GM19397 (cell line): ENCODE measurements around the gene EEF2KMT.
A peak's percentile ranks its signal among the peaks of the same experiment; 100 is the strongest.
"Not testable (repeated sequence)": the region's sequence is repeated elsewhere in the genome, so short reads cannot be mapped to it uniquely, and the experiment has no call there.

ENCODE experiments used
- ATAC-seq: cut with Tn5 transposase; IDR thresholded peaks from one replicate; pipeline ENCODE4 v1.9.1; 2021; ENCODE audit warnings: mild to moderate bottlenecking, moderate library complexity; ENCODE audit not compliant: unreplicated experiment

Gene EEF2KMT

GRCh38 chr16:5097470-5098220 lies at the start of gene EEF2KMT:
Gene EEF2KMT, minus strand, starts transcription at chr16:5097795. Its CDS starts 56 bp downstream, at chr16:5097739.
- ATAC-seq, result peak; percentile 98

GRCh38 chr16:5144621-5144956 lies 47.0 kb upstream of the EEF2KMT start:
- ATAC-seq, result not testable (repeated sequence)

- ATAC-seq, result no peak
Measured at GRCh38 chr16:5143761-5144620, 46.4 kb upstream of the EEF2KMT start.

- not testable (repeated sequence) for ATAC-seq
Measured at GRCh38 chr16:5140151-5140550, 42.6 kb upstream of the EEF2KMT start.

- ATAC-seq, result not testable (repeated sequence)
Measured at GRCh38 chr16:5134739-5135452, 37.3 kb upstream of the EEF2KMT start.

- ATAC-seq, result not testable (repeated sequence)
Measured at GRCh38 chr16:5132915-5133600, 35.5 kb upstream of the EEF2KMT start.

- ATAC-seq, result not testable (repeated sequence)
Measured at GRCh38 chr16:5131467-5132004, 33.9 kb upstream of the EEF2KMT start.

GRCh38 chr16:5117300-5118087 lies 19.9 kb upstream of the EEF2KMT start:
- ATAC-seq, result not testable (repeated sequence)

GRCh38 chr16:5116780-5117295 lies 19.2 kb upstream of the EEF2KMT start:
- ATAC-seq, result not testable (repeated sequence)

GRCh38 chr16:5110933-5111332 lies 13.3 kb upstream of the EEF2KMT start:
- not testable (repeated sequence) for ATAC-seq

- no peak for ATAC-seq
Measured at GRCh38 chr16:5108505-5109158, 11.0 kb upstream of the EEF2KMT start.

GRCh38 chr16:5105039-5105438 lies 7.4 kb upstream of the EEF2KMT start:
- ATAC-seq, result not testable (repeated sequence)

- ATAC-seq, result not testable (repeated sequence)
Measured at GRCh38 chr16:5103296-5104032, 5.9 kb upstream of the EEF2KMT start.

GRCh38 chr16:5099174-5099573 lies 1.6 kb upstream of the EEF2KMT start:
- ATAC-seq, result not testable (repeated sequence)

- ATAC-seq, result peak; percentile 70
Measured at GRCh38 chr16:5098221-5099159, 895 bp upstream of the EEF2KMT start.

- ATAC-seq, result not testable (repeated sequence)
Measured at GRCh38 chr16:5097061-5097469, 530 bp downstream of the EEF2KMT start.
